ENCODE data around the gene ALPL.

DNA sequence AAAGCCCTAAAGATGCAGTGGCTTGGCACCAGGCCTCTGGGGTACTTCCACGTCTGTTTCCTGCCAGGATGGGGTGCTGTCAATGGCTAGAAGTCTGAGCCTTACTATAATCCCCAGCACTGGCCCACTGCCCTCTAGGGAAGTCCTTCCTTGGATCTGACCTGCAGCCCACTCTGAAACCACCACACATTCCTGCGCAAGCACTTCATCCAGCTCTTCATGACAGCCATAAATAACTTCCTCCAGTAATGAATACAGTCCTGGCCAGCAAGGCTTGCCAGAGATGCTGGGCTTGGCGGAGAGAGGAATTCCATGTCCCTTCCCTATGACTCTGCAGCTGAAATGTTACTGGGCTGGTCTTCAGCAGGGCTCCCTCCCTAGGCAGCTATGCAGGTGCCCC, 32.6 kb downstream of the ALPL start:
- TF ChIP-seq, protein P1, sequence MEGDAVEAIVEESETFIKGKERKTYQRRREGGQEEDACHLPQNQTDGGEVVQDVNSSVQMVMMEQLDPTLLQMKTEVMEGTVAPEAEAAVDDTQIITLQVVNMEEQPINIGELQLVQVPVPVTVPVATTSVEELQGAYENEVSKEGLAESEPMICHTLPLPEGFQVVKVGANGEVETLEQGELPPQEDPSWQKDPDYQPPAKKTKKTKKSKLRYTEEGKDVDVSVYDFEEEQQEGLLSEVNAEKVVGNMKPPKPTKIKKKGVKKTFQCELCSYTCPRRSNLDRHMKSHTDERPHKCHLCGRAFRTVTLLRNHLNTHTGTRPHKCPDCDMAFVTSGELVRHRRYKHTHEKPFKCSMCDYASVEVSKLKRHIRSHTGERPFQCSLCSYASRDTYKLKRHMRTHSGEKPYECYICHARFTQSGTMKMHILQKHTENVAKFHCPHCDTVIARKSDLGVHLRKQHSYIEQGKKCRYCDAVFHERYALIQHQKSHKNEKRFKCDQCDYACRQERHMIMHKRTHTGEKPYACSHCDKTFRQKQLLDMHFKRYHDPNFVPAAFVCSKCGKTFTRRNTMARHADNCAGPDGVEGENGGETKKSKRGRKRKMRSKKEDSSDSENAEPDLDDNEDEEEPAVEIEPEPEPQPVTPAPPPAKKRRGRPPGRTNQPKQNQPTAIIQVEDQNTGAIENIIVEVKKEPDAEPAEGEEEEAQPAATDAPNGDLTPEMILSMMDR (IDR thresholded peaks at IDR 0.05), result no peak
- TF ChIP-seq STAT6 (CRISPR knock-in tag; conservative IDR thresholded peaks at IDR 0.05; ENCODE audit: low read depth) (no peak), E2F1 (CRISPR knock-in tag; IDR thresholded peaks at IDR 0.05) (no peak), HMGXB4 (CRISPR knock-in tag; IDR thresholded peaks at IDR 0.05) (no peak), TEAD4 (CRISPR knock-in tag; IDR thresholded peaks at IDR 0.05) (no peak), ZNF423 (CRISPR knock-in tag; IDR thresholded peaks at IDR 0.05) (no peak), ATF2 (CRISPR knock-in tag; IDR thresholded peaks at IDR 0.05; ENCODE audit: borderline replicate concordance, low read depth) (no peak), IRF1 (CRISPR knock-in tag; IDR thresholded peaks at IDR 0.05) (no peak), ESRRA (CRISPR knock-in tag; IDR thresholded peaks at IDR 0.05; ENCODE audit: borderline replicate concordance) (no peak), USF2 (CRISPR knock-in tag; IDR thresholded peaks at IDR 0.05) (no peak), SP1 (CRISPR knock-in tag; conservative IDR thresholded peaks at IDR 0.05) (no peak)
- TF ChIP-seq, protein P2, sequence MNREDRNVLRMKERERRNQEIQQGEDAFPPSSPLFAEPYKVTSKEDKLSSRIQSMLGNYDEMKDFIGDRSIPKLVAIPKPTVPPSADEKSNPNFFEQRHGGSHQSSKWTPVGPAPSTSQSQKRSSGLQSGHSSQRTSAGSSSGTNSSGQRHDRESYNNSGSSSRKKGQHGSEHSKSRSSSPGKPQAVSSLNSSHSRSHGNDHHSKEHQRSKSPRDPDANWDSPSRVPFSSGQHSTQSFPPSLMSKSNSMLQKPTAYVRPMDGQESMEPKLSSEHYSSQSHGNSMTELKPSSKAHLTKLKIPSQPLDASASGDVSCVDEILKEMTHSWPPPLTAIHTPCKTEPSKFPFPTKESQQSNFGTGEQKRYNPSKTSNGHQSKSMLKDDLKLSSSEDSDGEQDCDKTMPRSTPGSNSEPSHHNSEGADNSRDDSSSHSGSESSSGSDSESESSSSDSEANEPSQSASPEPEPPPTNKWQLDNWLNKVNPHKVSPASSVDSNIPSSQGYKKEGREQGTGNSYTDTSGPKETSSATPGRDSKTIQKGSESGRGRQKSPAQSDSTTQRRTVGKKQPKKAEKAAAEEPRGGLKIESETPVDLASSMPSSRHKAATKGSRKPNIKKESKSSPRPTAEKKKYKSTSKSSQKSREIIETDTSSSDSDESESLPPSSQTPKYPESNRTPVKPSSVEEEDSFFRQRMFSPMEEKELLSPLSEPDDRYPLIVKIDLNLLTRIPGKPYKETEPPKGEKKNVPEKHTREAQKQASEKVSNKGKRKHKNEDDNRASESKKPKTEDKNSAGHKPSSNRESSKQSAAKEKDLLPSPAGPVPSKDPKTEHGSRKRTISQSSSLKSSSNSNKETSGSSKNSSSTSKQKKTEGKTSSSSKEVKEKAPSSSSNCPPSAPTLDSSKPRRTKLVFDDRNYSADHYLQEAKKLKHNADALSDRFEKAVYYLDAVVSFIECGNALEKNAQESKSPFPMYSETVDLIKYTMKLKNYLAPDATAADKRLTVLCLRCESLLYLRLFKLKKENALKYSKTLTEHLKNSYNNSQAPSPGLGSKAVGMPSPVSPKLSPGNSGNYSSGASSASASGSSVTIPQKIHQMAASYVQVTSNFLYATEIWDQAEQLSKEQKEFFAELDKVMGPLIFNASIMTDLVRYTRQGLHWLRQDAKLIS (CRISPR knock-in tag; IDR thresholded peaks at IDR 0.05; ENCODE audit: borderline replicate concordance), result no peak
- TF ChIP-seq, protein P3, sequence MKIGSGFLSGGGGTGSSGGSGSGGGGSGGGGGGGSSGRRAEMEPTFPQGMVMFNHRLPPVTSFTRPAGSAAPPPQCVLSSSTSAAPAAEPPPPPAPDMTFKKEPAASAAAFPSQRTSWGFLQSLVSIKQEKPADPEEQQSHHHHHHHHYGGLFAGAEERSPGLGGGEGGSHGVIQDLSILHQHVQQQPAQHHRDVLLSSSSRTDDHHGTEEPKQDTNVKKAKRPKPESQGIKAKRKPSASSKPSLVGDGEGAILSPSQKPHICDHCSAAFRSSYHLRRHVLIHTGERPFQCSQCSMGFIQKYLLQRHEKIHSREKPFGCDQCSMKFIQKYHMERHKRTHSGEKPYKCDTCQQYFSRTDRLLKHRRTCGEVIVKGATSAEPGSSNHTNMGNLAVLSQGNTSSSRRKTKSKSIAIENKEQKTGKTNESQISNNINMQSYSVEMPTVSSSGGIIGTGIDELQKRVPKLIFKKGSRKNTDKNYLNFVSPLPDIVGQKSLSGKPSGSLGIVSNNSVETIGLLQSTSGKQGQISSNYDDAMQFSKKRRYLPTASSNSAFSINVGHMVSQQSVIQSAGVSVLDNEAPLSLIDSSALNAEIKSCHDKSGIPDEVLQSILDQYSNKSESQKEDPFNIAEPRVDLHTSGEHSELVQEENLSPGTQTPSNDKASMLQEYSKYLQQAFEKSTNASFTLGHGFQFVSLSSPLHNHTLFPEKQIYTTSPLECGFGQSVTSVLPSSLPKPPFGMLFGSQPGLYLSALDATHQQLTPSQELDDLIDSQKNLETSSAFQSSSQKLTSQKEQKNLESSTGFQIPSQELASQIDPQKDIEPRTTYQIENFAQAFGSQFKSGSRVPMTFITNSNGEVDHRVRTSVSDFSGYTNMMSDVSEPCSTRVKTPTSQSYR (CRISPR knock-in tag; IDR thresholded peaks at IDR 0.05), result no peak
